SKM-1 (cell line): ENCODE measurements around the gene ZSWIM4.

ENCODE experiments used
- DNase-seq: peaks from one replicate; lab custom pipeline; 2025; ENCODE audit not compliant: unreplicated experiment; lab: John Stamatoyannopoulos, UW

ZSWIM4 gene

DNA sequence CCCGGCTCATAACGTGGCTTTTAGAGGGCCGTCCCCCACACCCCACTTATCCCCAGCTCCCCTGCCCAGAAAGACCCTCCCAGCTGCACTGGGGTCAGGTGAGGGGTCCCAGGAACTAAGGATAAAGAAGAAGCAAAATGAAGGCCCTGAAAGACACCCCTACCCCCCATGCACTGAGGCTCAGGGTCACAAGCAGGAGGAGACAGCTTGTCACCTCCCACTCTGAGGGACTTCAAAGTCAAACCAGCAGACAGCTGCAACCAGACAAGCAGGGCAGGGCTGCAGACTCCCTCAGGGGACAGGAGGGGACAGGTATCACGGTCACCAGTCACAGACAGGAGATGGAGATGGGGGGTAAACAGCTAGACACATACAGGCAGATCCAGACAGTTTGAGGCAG lies 75.6 kb downstream of the ZSWIM4 start:
- no peak for DNase-seq

DNA sequence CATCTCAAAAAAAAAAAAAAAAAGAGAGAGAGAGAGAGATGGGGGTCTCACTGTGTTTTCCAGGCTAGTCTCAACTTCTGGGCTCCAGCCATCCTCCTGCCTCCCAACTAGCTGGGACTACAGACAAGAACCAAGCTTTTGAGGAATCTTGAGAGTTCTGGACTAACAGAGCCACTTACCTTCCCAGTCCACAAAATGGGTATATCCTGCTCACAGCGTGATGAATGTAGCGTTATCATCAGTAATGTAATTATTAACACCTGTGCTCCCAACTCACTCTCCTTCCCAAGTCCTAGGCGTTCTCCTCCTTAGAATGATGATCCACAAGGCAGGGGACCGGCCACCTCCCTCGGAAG lies 77.1 kb downstream of the ZSWIM4 start:
- DNase-seq = no peak

GRCh38 chr19:13872695-13873389 lies 77.6 kb downstream of the ZSWIM4 start:
- DNase-seq = no peak

- DNase-seq = no peak
Measured at GRCh38 chr19:13873834-13874515, 78.7 kb downstream of the ZSWIM4 start.

- DNase-seq = no peak
Measured at GRCh38 chr19:13875824-13876223, 80.6 kb downstream of the ZSWIM4 start.

DNA sequence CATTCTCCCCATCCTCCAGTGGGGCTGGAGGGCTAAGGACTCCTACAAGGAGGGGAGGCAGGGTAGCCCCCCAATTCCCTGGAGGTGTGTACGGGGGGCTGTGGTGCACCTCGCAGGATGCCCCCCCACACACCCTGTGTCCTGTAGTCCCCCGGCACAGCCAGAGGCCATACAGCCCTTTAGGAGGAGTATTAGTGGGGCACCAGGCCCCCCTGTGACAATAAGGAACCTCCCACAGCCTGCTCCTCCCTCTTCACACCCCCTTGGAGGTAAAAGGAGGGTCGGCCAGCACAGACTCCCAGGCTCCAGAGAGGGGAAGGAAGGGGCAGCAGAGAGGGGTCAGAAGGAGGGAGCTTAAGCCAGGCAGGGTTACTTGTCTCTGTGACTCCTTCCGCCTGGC lies 81.6 kb downstream of the ZSWIM4 start, which contains the start of gene NANOS3:
Gene NANOS3, plus strand, starts transcription at position 301 of the 400 bp plus-strand sequence. CDS start 115 bp downstream, outside the sequence.
- no peak for DNase-seq

DNA sequence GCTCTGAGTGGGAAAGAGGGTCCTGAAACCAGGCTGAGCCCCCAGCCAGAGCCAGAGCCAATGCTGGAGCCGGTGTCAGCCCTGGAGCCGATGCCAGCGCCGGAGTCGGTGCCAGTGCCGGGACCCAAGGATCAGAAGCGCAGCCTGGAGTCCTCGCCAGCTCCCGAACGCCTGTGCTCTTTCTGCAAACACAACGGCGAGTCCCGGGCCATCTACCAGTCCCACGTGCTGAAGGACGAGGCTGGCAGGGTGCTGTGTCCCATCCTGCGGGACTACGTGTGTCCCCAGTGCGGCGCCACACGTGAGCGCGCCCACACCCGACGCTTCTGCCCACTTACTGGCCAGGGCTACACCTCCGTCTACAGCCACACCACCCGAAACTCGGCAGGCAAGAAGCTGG lies 82.1 kb downstream of the ZSWIM4 start:
- no peak for DNase-seq

- DNase-seq = peak; percentile 98
Measured at GRCh38 chr19:13880059-13881043, 85.1 kb downstream of the ZSWIM4 start.

DNA sequence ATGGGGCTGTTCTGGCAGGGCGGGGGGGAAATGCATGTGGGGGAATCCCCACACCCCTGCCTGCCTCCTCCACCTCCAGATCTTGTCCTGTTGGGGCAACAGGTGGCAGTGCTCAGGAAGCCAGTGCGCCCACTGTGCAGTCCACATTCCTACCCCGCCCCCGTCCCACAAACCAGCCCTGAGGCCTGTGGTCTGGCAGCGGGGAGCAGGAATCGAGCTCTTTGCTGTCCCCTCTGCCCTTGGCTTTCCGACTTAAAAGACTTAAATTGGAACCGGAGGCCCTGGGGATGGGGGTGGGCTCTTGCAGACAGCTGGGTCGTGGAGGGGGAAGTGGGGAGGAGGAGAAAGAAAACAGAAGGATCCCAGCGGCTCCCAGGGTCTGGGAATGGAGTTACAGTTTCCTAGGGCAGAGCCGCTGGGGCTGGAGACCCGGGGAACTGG lies 86.0 kb downstream of the ZSWIM4 start:
- no peak for DNase-seq
